ENCODE measurements around the gene SLC18A2. TPM values are rescaled to one million over a fixed set of nuclear protein-coding genes. Genes with fewer than 3 reads are reported as not detected.

SLC18A2 gene
- total RNA-seq, 4 donors from 2014 or later, result 0.18 to 0.95 (median 0.75) TPM

DNA sequence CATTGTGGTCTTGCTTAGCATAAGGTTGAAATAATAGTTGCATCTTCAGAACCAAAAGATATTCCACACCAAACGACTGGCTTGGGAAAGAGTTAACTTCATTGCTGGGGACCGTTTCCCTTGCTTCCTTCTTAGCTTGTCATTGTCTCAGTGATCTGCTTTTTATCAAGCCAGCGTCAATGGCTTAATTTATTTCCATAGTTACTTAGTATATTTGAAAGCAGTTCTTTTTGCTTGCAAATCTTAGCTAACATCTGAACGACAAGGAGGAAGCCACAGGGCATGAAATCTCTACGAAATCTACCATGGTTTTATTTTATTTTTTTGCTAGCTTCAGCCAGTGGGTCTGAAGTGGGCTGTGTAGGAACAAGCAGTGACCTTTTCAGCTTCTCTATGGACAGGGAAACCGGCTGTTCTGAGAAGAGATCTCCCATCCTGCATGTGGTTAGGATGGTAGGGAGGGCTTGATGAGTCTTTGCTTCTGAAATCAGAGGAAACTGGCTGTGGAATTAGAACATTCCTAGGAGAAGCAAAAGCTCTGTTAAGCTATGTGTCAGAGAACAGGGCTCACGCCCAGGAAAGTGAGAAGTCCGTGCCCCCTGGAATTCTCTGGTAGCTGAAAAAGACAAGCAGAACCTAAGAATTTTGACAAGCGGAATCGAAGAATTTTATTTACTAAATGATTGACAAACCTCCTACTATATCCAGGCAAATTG, 8.0 kb downstream of the SLC18A2 start:
- Histone ChIP-seq H3K36me3 (no peaks in the 10 kb centered on the region), H3K4me1 (no peaks in the 10 kb centered on the region), H3K27ac (no peak overlapping the region), H3K4me3 (no peak overlapping the region), H3K9me3 (no peaks in the 10 kb centered on the region), H3K27me3 (no peaks in the 10 kb centered on the region)
- TF ChIP-seq POLR2A (IDR thresholded peaks at IDR 0.05), result no peak
- TF ChIP-seq, protein P1, sequence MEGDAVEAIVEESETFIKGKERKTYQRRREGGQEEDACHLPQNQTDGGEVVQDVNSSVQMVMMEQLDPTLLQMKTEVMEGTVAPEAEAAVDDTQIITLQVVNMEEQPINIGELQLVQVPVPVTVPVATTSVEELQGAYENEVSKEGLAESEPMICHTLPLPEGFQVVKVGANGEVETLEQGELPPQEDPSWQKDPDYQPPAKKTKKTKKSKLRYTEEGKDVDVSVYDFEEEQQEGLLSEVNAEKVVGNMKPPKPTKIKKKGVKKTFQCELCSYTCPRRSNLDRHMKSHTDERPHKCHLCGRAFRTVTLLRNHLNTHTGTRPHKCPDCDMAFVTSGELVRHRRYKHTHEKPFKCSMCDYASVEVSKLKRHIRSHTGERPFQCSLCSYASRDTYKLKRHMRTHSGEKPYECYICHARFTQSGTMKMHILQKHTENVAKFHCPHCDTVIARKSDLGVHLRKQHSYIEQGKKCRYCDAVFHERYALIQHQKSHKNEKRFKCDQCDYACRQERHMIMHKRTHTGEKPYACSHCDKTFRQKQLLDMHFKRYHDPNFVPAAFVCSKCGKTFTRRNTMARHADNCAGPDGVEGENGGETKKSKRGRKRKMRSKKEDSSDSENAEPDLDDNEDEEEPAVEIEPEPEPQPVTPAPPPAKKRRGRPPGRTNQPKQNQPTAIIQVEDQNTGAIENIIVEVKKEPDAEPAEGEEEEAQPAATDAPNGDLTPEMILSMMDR (IDR thresholded peaks at IDR 0.05), result no peak
- DNase-seq, result no peak

DNA sequence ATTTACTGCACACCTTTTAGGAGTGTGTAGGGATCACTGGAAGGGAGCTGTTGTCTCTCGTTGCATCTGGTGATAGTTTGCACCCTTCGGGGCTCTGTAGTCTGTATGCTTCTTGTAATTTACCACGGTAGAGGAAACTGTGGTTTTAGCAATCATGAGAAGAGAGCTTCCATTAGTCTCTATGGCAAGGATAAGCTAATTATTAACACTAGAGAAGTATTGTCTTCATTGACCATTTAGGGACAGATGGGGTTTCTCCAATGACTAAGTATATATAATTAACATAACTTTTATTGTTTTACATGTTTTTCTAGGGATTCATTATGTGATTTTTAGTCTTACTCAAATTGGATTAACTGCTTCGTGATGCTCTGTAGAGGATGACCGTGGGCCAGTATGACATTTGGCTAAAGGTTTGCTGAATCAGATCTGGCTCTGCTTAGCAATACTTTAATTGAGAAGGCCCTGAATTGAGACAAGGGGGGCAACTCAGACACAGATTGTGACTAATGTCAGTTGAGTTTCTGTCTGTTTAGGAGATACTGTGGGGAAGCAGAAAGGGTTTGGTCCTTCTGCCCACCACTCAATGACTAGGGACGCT, 8.7 kb downstream of the SLC18A2 start:
- no peaks in the 10 kb centered on the region for H3K36me3 ChIP-seq

DNA sequence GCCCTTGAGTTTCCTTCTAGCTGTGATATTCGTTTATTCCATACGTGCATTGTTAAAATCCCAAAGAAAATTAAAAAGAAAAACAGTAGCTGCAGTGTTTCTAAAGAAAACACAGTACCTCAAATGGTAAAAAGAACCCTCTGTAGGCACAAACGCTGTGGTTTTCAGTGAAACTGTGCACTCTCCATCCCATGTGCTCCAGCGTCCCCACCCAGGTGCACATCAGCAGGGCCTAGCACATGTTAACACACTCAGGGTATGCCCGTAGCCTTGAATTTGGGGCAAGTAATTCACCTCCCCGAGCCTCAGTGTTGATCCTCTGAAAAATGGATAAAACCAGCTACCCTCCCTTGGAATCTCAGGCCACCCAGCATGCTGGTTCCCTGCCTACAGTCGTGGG, 9.5 kb downstream of the SLC18A2 start:
- no peaks in the 10 kb centered on the region for H3K4me1 ChIP-seq
- TF ChIP-seq, protein P1 (IDR thresholded peaks at IDR 0.05), result no peak
- no peak for TF ChIP-seq POLR2A (IDR thresholded peaks at IDR 0.05)
- H3K9me3 ChIP-seq, result no peaks in the 10 kb centered on the region
- no peaks in the 10 kb centered on the region for H3K27me3 ChIP-seq
- no peak overlapping the region for H3K27ac ChIP-seq
- no peak overlapping the region for H3K4me3 ChIP-seq
- no peak for DNase-seq
- no peaks in the 10 kb centered on the region for H3K36me3 ChIP-seq

More for the DNA sequence above, 8.7 kb downstream of the SLC18A2 start:
- Histone ChIP-seq H3K4me3 (no peak overlapping the region), H3K27ac (no peak overlapping the region), H3K27me3 (no peaks in the 10 kb centered on the region), H3K9me3 (no peaks in the 10 kb centered on the region), H3K4me1 (no peaks in the 10 kb centered on the region)
- DNase-seq, result no peak
- TF ChIP-seq POLR2A (IDR thresholded peaks at IDR 0.05), result no peak
- TF ChIP-seq, protein P1 (IDR thresholded peaks at IDR 0.05), result no peak

DNA sequence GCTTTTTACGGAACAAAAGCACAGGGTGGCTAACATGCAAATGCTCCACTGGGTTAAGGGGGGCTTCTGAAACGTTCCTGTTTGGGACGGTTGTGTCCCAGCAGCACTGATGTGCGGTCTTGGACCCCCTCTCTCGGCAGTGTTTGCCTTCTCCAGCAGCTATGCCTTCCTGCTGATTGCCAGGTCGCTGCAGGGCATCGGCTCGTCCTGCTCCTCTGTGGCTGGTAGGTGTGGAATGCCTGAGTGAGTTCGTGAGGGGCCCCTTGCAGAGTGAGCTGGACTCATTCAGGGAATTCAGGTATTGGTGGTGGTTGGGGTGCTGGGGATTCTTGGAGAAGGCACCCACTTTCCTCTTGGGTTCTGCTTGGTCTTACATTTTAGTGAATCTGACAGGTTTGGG, 13.0 kb downstream of the SLC18A2 start:
- Histone ChIP-seq H3K27ac (no peak overlapping the region), H3K4me1 (no peaks in the 10 kb centered on the region), H3K36me3 (no peaks in the 10 kb centered on the region), H3K4me3 (no peak overlapping the region), H3K27me3 (no peaks in the 10 kb centered on the region), H3K9me3 (no peaks in the 10 kb centered on the region)
- DNase-seq, result no peak
- TF ChIP-seq, protein P1 (IDR thresholded peaks at IDR 0.05), result no peak
- TF ChIP-seq POLR2A (IDR thresholded peaks at IDR 0.05), result no peak

DNA sequence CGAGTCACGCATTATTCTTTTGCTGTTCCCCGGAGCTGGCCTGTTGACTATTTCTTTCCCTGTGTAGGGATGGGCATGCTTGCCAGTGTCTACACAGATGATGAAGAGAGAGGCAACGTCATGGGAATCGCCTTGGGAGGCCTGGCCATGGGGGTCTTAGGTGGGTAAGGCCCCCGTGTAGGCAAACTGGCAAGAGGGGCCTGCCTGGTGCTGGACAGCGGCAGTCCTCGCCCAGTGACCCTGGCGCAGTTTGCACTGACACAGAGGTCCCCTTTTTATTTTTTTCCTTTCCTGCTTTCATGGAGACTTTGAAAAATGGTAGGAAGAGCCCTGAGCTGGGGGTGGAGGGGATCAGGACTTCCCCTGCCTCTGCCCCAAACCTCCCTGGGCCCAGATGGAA, 13.4 kb downstream of the SLC18A2 start:
- TF ChIP-seq POLR2A (IDR thresholded peaks at IDR 0.05), result no peak
- TF ChIP-seq, protein P1 (IDR thresholded peaks at IDR 0.05), result no peak
- DNase-seq, result no peak

More for the DNA sequence above, 13.4 kb downstream of the SLC18A2 start:
- no peaks in the 10 kb centered on the region for H3K4me1 ChIP-seq
- H3K27me3 ChIP-seq, result no peaks in the 10 kb centered on the region
- no peak overlapping the region for H3K27ac ChIP-seq
- H3K36me3 ChIP-seq, result no peaks in the 10 kb centered on the region
- H3K9me3 ChIP-seq, result no peaks in the 10 kb centered on the region
- no peak overlapping the region for H3K4me3 ChIP-seq

Measured in Peyer's patch (tissue), 4 donors.